OCI-M2 (cell line): ENCODE data around the gene TBC1D13.
A peak's percentile ranks its signal among the peaks of the same experiment; 100 is the strongest.
"Not testable (repeated sequence)": the region's sequence is repeated elsewhere in the genome, so short reads cannot be mapped to it uniquely, and the experiment has no call there.

ENCODE experiments used
- DNase-seq: peaks from one replicate; lab custom pipeline; 2025; ENCODE audit not compliant: unreplicated experiment; lab: John Stamatoyannopoulos, UW

The TBC1D13 gene, protein sequence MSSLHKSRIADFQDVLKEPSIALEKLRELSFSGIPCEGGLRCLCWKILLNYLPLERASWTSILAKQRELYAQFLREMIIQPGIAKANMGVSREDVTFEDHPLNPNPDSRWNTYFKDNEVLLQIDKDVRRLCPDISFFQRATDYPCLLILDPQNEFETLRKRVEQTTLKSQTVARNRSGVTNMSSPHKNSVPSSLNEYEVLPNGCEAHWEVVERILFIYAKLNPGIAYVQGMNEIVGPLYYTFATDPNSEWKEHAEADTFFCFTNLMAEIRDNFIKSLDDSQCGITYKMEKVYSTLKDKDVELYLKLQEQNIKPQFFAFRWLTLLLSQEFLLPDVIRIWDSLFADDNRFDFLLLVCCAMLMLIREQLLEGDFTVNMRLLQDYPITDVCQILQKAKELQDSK

DNA sequence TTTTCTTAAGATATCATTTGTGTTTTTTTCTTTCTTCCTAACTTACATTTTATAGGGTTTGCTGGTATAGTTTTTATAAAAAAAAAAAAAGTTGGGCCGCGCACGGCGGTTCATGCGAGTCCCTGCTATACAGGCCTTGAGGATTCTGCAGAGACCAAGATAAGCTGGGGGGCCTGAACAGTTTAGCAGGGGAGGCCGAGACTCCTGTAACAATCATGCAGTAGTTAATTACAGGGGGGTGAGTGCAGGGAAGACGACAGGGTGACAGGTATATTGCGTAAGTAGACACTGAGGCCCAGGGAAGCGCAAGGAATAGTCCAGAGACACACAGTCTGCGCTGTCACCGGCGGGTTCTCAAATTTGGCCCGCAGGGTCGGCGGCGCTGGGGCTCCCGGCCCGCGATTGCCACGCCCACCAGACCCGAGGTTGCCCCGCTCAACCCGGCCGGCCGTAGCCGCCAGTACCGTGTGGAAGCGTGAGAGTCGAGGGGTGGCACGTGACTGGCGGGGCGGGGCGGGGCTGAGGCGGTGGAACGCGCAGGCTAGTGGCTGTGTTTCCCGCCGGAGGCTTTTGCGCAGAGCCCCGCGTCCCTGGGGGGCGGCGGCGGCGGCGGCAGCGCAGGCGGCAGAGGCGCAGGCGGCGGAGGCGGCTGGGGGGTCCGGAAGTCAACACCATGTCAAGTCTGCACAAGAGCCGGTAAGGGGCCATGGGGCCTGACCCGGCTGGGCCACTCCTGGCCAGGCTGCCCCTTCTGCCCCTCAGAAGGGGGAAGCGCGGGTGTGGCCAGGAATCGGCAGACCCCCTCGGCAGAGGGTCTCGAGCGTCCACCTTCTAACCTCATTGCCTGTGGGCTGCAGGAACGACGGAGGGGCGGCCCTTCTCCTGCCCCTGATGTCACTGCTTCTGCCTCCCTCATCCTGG is at the start of gene TBC1D13:
Gene TBC1D13, plus strand, starts transcription at position 573 of the 921 bp plus-strand sequence. Its CDS starts 101 bp downstream, at position 674.
- peak; percentile 54 for DNase-seq

DNA sequence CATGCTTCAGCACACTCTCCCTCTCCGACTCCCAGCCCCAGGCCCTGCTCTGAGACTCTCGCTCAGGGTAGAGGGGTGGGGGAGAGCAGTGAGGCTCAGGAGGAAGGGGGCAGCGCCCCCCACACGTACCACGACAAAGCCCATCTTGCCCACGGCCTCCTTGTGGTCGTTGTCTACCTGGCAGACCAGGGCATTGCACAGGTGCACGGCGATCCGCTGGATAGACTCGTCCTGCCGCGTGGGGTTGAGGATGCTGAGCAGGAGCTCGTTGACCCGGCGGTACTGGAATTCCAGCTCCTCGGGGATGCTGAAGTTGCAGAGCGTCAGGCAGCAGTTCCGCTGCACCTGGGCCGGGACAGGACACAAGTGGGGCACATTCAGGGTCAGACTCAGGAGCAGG is 44.7 kb upstream of the TBC1D13 start:
- DNase-seq, result no peak

DNA sequence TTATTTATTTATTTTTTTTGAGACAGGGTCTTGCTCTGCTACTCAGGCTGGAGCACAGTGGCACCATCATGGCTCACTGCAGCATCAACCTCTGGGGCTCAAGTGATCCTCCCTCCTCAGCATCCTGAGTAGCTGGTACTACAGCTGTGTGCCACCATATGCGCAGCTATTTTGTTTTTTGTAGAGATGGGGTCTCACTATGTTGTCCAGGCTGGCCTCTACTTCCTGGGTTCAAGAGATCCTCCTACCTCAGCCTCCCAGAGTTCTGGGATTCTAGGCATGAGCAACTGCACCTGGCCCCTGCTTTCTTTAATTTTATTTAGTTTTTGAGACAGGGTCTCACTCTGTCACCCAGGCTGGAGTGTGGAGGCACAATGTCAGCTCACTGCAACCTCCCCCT is 43.6 kb upstream of the TBC1D13 start:
- no peak for DNase-seq

DNA sequence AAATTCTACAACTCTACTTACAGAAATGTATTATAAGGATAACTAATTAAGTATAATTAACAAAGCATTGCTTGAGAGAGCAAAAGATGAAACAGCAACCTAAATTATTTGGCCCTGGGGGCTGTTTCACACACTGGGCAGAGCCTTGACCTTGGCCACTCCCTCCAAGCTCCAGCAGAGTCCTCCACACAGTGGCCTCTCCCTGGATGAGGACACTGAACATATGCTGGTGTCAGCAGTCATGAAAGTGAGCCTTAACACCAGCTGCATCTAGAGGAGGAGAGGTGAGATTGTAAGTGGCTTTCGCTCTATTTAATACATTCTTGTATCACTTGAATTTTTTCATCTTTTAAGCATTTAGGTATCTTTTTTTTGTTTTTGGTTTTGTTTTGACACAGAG is 39.8 kb upstream of the TBC1D13 start:
- no peak for DNase-seq

DNA sequence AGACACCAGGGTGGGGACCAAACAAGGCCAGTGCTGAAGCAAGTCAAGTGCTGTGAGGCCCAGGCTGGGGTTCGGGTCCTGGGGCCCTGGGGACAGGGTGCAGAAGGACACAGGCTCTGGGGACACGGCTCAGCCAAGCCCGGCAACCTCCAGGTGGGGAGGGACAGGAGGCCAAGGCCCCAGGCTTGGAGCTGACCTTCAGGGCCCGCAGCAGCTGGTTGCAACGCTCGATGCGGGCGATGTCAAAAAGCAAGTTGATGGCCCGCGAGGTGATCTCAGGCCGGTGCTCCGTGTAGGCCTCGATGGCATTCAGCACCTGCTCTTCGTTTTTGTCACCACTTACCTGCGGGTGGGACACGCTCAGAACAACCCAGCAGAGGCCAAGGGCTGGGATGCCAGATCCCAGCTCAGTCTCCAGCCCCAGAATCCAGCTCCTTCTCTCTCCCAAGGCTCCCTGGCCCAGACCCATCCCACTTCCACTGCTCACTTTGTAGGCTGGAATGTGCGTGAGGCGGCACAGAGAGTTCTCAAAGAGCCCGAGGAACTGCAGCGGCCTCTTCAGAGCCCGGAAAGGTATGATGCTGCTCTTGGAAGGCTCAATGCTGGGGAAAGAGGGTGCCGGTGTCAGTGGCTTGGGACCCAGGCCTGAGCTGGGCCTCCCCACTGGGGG is 36.0 kb upstream of the TBC1D13 start:
- DNase-seq, result no peak

DNA sequence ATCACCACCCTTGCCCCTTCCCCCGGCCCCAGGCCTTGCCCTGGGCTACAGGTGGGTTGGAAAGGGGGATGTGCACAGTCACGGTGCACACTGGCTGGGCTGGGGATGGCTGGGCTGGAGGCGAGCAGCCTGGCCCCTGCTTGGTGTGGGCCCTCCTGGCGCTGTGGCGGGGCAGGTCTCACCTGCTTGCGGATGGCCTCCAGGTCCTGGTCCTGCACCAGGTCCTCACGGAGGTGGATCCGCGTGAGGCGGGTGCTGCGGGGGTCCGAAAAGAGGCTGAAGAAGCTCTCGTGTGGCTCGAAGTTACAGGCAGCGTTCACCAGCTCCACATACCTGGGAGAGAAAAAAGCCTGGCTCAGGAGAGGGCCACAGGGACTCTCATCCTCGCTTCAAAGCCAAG is 33.4 kb upstream of the TBC1D13 start:
- DNase-seq, result no peak

DNA sequence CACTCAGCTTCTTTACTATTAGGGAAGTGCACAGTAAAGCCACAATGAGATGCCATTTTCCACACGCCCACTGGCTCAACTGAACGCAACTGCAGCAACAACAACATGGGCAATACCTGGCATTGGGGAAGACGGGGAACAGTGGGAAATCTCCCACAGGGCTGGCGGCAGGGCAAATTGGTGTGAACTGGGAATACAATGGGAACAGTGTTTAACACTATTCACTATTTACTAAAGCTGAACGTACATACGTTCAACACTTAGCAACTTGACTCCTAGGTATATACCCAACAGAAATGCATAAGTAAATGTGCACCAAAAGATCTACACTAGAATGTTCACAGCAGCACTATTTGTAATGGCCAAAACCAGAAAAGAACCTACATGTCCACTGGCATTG is 29.5 kb upstream of the TBC1D13 start:
- DNase-seq, result no peak

DNA sequence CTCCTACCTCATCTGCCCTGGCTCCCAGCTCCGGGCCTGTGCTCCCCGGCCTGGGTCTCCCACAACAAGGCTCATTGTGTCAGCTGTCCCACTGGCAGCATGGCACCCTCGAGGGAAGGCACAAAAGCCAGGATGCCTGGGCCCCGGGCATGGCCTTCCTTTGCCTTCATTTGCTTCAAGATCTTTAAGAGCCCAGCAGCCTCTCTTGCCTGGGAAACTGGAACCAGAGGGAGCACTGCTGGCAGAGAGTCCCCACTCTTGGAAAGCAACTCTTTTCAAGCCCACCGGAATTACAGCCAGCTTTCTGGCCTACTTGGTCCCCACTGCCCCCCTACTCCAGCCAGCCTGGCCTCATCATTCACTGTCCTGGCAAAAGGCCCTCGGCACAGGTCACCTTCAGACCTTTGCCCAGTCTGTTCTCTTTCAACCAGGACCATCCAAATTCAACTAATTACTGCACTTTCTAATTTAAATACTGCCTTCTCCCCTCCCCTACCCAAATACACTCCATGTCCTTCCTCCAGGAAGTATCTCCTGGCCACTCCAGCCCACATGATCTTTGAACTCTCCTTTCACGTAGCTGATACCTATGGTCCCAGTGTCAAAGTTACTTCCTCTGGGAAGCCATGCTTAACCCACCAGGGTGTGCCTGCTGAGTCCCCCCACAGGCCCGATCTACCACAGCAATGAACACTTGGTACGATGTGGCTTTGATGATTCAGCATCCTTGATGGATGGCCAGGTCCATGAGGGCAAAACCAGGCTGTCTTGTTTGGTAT is 24.2 kb upstream of the TBC1D13 start:
- no peak for DNase-seq

DNA sequence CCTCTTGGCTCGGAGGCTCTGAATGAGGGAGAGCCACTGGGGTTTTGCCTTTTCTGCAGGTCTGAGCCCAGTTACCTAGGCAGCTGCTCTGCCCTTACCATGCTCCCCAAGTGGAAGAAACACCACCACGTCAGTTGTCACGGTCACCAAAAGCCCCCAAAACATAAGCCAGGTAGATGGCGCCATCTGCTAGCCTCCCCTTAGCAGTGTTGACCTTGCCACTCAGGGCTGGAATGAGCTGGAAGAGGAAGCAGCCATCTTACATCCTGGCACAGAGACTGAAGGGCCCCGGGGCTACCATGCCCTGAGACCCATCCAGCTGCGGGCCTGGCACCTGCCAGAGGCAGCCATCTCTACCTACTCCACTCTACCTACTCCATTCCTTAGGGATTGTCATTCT is 22.7 kb upstream of the TBC1D13 start:
- DNase-seq, result no peak

DNA sequence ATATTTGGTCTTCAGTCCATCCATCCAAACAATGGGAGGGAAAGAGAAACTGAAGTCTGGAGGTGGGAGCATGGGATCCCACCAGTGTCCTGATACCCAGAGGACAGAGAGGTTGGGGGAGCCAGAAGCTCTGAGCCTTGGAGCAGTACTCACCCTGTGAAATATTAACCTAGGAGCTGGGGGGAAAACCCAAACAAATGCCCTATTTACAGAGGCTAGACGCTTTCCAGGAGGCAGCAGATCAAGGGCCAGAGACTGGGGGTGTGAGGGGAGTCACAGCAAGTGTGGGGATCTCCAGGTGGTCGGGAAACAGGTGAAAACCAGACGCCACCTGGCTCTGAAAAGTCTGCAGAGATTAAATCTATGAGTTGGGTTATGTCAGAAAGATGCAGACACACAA is 21.6 kb upstream of the TBC1D13 start:
- DNase-seq, result no peak

DNA sequence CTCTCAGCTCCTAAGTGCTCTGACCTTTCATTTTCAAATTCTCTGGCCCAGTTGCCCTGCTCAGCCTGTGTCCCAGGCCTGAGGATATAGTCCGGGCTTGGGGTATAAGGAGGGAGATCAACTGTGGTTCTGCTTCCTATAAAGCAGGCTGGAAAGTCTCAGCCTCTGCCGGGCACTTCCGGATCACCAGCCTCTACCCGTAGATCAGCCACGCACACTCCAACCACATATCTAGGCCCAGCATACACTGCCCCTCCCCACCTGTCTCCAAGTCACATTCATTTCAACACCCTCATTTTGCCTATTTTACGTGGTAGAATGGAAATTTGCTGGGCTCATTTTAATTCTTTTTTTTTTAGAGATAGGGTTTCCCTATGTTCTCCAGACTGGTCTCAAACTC is 18.4 kb upstream of the TBC1D13 start:
- DNase-seq, result no peak

DNA sequence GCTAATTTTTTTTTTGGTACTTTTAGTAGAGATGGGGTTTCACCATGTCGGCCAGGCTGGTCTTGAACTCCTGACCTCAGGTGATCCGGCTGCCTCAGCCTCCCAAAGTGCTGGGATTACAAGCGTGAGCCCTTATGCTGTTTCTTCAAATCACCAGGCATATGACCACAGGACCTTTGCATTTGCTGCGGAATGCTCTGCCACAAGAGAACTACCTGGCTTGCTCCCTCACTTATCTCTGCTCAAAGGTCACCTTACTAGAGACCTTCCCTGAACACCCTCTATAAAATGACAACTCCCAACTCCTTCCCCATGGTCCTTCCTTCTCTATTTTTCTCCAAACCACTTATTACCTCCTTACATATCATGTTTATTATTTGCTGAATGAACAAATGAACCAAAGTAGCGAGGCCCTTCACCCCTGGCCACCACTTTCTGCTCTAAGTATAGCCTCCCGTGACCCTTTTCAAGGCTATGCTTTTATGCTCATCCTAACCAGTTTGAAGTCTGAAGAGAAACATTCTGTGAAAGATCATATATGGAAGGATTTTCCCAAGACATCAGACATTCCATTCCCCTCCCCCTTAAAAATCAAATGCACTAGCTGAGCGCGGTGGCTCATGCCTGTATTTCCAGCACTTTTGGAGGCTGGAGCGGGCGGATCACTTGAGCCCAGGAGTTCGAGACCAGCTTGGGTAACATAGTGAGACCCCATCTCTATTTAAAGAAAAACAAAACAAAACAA is 16.6 kb upstream of the TBC1D13 start:
- DNase-seq, result no peak

DNA sequence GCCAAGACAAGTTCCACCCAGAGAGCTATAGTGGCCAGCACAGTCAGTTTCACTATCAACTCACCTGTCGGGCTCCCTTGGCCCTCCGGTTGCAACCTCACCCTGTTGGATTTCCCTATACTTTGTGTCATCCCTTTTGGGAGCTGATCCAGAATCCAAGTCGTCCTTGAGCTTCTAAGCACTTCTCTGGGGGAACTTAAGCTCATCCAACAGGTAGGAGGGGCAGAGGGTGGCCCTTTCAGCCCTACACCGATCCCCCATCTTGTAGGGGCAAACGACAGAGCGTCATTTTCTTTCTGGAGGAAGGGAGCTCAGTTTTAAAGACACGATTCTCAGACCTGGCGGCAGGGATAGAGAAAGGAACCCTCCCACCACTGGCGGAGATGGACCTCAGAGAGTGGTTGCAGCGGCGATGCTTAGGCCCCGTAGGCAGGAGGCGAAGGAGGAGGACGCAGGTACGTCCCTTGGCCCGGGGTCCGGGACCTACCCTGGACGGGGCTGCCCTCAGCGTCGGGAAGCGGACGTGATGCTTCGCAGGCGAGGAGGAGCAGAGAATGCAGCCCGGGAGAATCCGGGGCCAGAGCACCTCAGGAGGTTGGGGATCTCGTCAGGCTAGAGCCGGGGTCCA is 15.8 kb upstream of the TBC1D13 start:
- DNase-seq, result no peak

DNA sequence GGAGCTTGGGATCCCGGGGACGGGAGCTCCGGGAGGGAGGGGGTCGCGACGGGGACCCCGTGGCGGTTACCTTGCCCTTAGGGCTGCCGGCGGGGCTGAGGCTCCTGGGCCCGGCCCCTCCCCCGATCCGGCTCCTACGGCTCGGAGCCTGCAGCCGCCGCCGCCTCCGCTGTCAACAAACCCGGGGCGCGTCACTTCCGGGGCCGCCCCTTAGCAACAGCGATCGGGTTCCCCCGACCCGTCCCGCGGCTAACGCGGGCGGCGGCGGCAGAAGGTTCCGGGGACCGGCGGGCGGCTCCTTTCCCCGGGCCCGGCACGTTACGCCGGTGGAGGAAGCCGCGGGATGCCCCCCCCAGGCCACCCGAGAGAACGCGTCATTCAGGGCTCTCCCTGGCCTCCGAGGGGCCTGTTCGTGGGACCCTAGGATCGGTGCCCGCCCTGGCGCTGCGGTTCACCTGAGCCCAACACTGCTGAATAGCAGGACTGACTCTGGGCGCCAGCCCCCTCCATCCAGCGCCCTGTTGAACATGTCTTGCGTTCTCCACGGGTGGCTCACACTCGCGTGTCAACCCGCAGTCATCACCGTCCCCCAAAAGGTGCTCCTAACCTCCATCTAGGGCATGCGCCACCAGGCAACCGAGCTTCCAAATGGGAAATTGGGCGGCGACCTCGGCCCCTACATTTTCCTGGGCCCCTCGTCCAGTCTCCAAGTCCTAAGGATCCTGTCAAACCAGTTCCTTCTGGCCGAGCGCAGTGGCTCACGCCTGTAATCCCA is 15.1 kb upstream of the TBC1D13 start, which contains the start of gene ZER1:
Gene ZER1, minus strand, starts transcription at position 183 of the 775 bp plus-strand sequence. CDS start 16,362 bp downstream, outside the sequence.
- DNase-seq, result peak; percentile 27

DNA sequence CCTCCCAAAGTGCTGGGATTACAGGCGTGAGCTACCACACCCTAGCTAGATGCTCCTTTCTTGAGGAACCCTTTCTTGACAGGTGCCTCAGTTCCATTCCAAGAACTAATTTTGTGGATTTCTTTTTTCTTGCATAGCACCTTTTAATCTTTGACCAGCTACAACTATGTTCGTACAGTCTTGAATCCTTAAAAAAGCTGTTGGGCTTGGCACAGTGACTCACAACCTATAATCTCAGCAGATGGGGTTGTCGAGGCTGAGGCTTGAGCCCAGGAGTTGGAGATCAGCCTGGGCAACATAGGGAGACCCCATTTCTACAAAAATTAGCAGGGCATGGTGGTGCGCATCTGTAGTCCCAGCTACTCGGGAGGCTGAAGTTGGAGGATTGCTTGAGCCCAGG is 14.0 kb upstream of the TBC1D13 start:
- DNase-seq, result no peak

DNA sequence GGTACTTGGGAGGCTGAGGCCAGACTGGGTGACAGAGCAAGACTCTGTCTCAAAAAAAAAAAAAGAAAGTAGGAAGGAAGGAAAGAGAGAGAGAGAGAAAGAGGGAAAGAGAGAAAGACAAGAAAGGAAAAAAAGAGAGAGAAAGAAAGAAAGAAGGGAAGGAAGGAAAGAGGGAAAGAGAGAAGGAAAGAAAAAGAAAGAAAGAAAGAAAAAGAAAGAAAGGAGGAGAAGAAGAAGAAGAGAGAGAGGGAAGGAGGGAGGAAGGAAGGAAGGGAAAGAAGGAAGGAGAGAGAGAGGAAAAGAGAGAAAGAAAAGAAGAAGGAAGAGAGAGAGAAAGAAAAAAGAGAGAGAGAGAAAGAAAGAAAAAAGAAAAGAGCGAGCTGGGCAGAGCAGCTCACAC is 12.2 kb upstream of the TBC1D13 start:
- no peak for DNase-seq

DNA sequence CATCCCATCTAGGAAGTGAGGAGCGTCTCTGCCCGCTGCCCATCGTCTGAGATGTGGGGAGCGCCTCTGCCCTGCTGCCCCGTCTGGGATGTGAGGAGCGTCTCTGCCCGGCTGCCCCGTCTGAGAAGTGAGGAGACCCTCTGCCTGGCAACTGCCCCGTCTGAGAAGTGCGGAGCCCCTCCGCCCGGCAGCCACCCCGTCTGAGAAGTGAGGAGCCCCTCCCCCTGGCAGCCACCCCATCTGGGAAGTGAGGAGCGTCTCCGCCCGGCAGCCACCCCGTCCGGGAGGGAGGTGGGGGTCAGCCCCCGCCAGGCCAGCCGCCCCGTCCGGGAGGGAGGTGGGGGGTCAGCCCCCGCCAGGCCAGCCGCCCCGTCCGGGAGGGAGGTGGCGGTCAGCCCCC is 7.0 kb upstream of the TBC1D13 start:
- DNase-seq, result not testable (repeated sequence)

DNA sequence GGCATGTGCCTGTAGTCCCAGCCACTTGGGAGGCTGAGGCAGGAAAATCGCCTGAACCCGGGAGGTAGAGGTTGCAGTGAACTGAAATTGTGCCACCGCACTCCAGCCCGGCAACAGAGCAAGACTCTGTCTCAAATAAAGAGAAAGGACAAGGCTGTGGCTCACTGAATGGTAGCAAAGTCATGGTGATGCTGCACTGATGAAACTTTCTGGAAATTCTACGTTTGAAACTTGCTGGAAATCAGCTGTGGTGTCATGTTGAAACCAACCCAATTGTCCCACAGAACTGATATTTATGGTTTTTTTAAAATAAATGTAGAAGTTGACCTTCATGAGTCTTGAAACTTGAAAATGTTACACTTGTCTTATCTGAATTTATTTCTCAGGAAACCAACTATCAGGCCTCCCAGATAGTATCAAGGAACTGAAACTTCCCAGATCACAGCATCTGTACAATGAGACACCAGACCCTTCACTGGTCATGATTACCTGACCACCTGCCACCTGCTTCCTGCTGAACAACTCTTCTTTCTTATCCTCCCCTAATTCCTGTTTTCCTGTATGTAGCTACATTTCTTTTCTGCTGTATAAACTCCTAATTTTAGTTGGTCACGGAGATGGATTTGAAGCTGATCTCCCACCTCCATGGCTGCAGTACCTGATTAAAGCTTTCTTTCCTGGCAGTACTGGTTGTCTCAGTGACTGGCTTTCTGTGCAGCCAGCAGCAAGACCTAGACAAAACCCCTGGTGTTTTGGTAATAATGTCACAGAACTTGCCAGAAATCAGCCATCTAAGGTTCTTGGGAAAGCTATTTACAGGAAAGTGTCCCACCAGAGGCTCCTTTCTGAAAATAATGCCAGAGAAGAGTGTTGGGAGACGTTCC is 5.6 kb upstream of the TBC1D13 start:
- DNase-seq, result no peak
